H9 (cell line): ENCODE measurements around the gene C1orf21. TPM values are rescaled to one million over a fixed set of nuclear protein-coding genes. Genes with fewer than 3 reads are reported as not detected.

Source experiments
- DNase-seq: peaks from one replicate; pipeline ENCODE4 v3.0.0-alpha.2; 2017
- H2AFZ ChIP-seq: one replicate; pipeline ENCODE4 v1.6.1; 2013; ENCODE audit warnings: mild to moderate bottlenecking, low read length, control low read depth, moderate library complexity
- H2AK5ac ChIP-seq: 2 replicates; pipeline ENCODE4 v1.6.1; 2013; ENCODE audit warnings: low read length, control low read depth, mixed read lengths; ENCODE audit not compliant: insufficient read length
- H2BK120ac ChIP-seq: one replicate; pipeline ENCODE4 v1.6.1; 2013; ENCODE audit warnings: low read depth, mild to moderate bottlenecking, low read length, control low read depth, inconsistent platforms; ENCODE audit not compliant: poor library complexity, severe bottlenecking
- H2BK12ac ChIP-seq: 2 replicates; pipeline ENCODE4 v1.6.1; 2013; ENCODE audit warnings: low read length, control low read depth, mixed read lengths, low read depth; ENCODE audit not compliant: insufficient read length
- H2BK15ac ChIP-seq: 2 replicates; pipeline ENCODE4 v1.6.1; 2013; ENCODE audit warnings: low read depth, low read length, control low read depth
- H2BK20ac ChIP-seq: one replicate; pipeline ENCODE4 v1.6.1; 2013; ENCODE audit warnings: low read depth, mild to moderate bottlenecking, low read length, control low read depth, inconsistent platforms; ENCODE audit not compliant: poor library complexity, severe bottlenecking
- H2BK5ac ChIP-seq: 2 replicates; pipeline ENCODE4 v1.6.1; 2013; ENCODE audit warnings: low read length, control low read depth, mixed read lengths; ENCODE audit not compliant: insufficient read length
- H3K14ac ChIP-seq: 2 replicates; pipeline ENCODE4 v1.6.1; 2013; ENCODE audit warnings: low read length, control low read depth; ENCODE audit not compliant: insufficient read depth
- H3K18ac ChIP-seq: 2 replicates; pipeline ENCODE4 v1.6.1; 2013; ENCODE audit warnings: low read depth, mild to moderate bottlenecking, mixed read lengths, low read length, control low read depth; ENCODE audit not compliant: insufficient read length
- H3K23ac ChIP-seq: 2 replicates; pipeline ENCODE4 v1.6.1; 2013; ENCODE audit warnings: low read length, control low read depth, mixed read lengths, low read depth; ENCODE audit not compliant: insufficient read length
- H3K23me2 ChIP-seq: 2 replicates; pipeline ENCODE4 v1.6.1; 2013; ENCODE audit warnings: low read depth, mild to moderate bottlenecking, mixed read lengths, low read length, control low read depth; ENCODE audit not compliant: insufficient read length, poor library complexity, severe bottlenecking
- H3K27ac ChIP-seq: 2 replicates; pipeline ENCODE4 v1.5.1; 2013; ENCODE audit warnings: low read length, control low read depth, mixed read lengths, low read depth; ENCODE audit not compliant: insufficient read length
- H3K27me3 ChIP-seq: 2 replicates; pipeline ENCODE4 v1.6.1; 2013; ENCODE audit warnings: low read length, control low read depth, inconsistent platforms; ENCODE audit not compliant: insufficient read depth
- H3K4ac ChIP-seq: 2 replicates; pipeline ENCODE4 v1.6.1; 2013; ENCODE audit warnings: low read depth, mild to moderate bottlenecking, control low read depth, inconsistent platforms, low read length, moderate library complexity
- H3K4me1 ChIP-seq: 2 replicates; pipeline ENCODE4 v1.6.1; 2013; ENCODE audit warnings: low read length, control low read depth, inconsistent platforms; ENCODE audit not compliant: insufficient read depth
- H3K4me2 ChIP-seq: 2 replicates; pipeline ENCODE4 v1.6.1; 2013; ENCODE audit warnings: low read length, control low read depth, mixed read lengths; ENCODE audit not compliant: insufficient read length, insufficient read depth
- H3K56ac ChIP-seq: 2 replicates; pipeline ENCODE4 v1.6.1; 2013; ENCODE audit warnings: low read depth, mild to moderate bottlenecking, mixed read lengths, low read length, control low read depth; ENCODE audit not compliant: insufficient read length
- H3K79me1 ChIP-seq: 2 replicates; pipeline ENCODE4 v1.6.1; 2013; ENCODE audit warnings: low read depth, mild to moderate bottlenecking, moderate library complexity, low read length, control low read depth, inconsistent platforms; ENCODE audit not compliant: insufficient read depth, poor library complexity, severe bottlenecking
- H3K79me2 ChIP-seq: 2 replicates; pipeline ENCODE4 v1.6.1; 2013; ENCODE audit warnings: low read length, control low read depth, inconsistent platforms; ENCODE audit not compliant: insufficient read depth
- H3K9ac ChIP-seq: 2 replicates; pipeline ENCODE4 v1.6.1; 2013; ENCODE audit warnings: low read length, control low read depth, mixed read lengths; ENCODE audit not compliant: insufficient read length; ENCODE audit errors: extremely low read depth
- H3K9me3 ChIP-seq: one replicate; pipeline ENCODE4 v1.6.1; 2013; ENCODE audit warnings: low read depth, low read length, inconsistent platforms; ENCODE audit not compliant: control insufficient read depth
- H3T11ph ChIP-seq: one replicate; pipeline ENCODE4 v1.6.1; 2013; ENCODE audit warnings: mild to moderate bottlenecking, low read length, control low read depth, inconsistent platforms
- H4K20me1 ChIP-seq: one replicate; pipeline ENCODE4 v1.6.1; 2013; ENCODE audit not compliant: control insufficient read depth, insufficient read length, insufficient read depth
- H4K5ac ChIP-seq: 2 replicates; pipeline ENCODE4 v1.6.1; 2013; ENCODE audit warnings: low read depth, mild to moderate bottlenecking, mixed read lengths, low read length, control low read depth; ENCODE audit not compliant: insufficient read length
- H4K8ac ChIP-seq: replicated peaks from 2 replicates; pipeline ENCODE4 v1.6.1; 2013; ENCODE audit warnings: low read length, control low read depth, mixed read lengths, low read depth; ENCODE audit not compliant: insufficient read length
- H4K91ac ChIP-seq: 2 replicates; pipeline ENCODE4 v1.6.1; 2013; ENCODE audit warnings: low read depth, mild to moderate bottlenecking, moderate library complexity, mixed read lengths, low read length, control low read depth; ENCODE audit not compliant: insufficient read length
- H3K27ac Mint-ChIP-seq, 3 experiments: 2 replicates in 2 of 3; 3 replicates in 1 of 3; pipeline ENCODE4 v1.8.0; 2020 to 2021; ENCODE audit warnings: mixed read lengths in 3 of 3, mild to moderate bottlenecking in 1 of 3, moderate library complexity in 1 of 3
- H3K27me3 Mint-ChIP-seq: 2 replicates; pipeline ENCODE4 v1.8.0; 2021; ENCODE audit warnings: low read depth, mild to moderate bottlenecking, moderate library complexity, mixed read lengths
- H3K36me3 Mint-ChIP-seq, 3 experiments: 2 replicates in 2 of 3; 3 replicates in 1 of 3; pipeline ENCODE4 v1.8.0; 2020 to 2021; ENCODE audit warnings: low read depth in 3 of 3, mixed read lengths in 3 of 3; ENCODE audit not compliant: insufficient read depth in 1 of 3
- H3K4me1 Mint-ChIP-seq, 2 experiments: 2 replicates each; pipeline ENCODE4 v1.8.0; 2020; ENCODE audit warnings: mixed read lengths in 2 of 2
- H3K4me3 Mint-ChIP-seq, 2 experiments: 2 replicates in 1 of 2; 3 replicates in 1 of 2; pipeline ENCODE4 v1.8.0; 2020 to 2021; ENCODE audit warnings: mild to moderate bottlenecking in 2 of 2, mixed read lengths in 2 of 2, moderate library complexity in 1 of 2
- H3K9me3 Mint-ChIP-seq, 2 experiments: 2 replicates in 1 of 2; 3 replicates in 1 of 2; pipeline ENCODE4 v1.8.0; 2020; ENCODE audit warnings: mild to moderate bottlenecking in 2 of 2, mixed read lengths in 2 of 2, moderate library complexity in 1 of 2
- WGBS: extraction: QIAGEN DNeasy Blood & Tissue Kit; methylation state at CpG from one replicate; pipeline ENCODE4 v1.1.7; 2013; ENCODE audit warnings: missing lambda C conversion rate, low lambda C conversion rate, mixed read lengths; ENCODE audit not compliant: insufficient read length; ENCODE audit errors: extremely low coverage; 5-methylcytosine and 5-hydroxymethylcytosine counted together
- total RNA-seq: library from RNA; stranded (reverse); gene quantifications from 2 replicates; pipeline ENCODE4 v1.2.1, GENCODE V29; 2021
- TF ChIP-seq, protein P1 (sequence below): fragments of 200-600 bp; sonication (generic); conservative IDR thresholded peaks from 3 replicates; pipeline ENCODE4 v1.8.0; 2021; ENCODE audit warnings: antibody characterized with exemption, mild to moderate bottlenecking

Gene C1orf21
- total RNA-seq, 1 experiment from 2014 or later, result 36.0 TPM

- Histone ChIP-seq H3K27me3 (no peaks in the 10 kb centered on the region), H3K23ac (no peak overlapping the region), H2AK5ac (no peak overlapping the region), H3K9me3 (no peaks in the 10 kb centered on the region), H4K5ac (no peak overlapping the region), H3T11ph (no peak overlapping the region), H3K79me1 (peaks cover 2% of the 10 kb centered on the region), H2BK5ac (no peak overlapping the region), H2BK12ac (no peak overlapping the region), H2BK15ac (no peak overlapping the region), H3K4me2 (no peak overlapping the region), H3K14ac (no peak overlapping the region), H3K56ac (no peak overlapping the region), H2BK20ac (no peak overlapping the region), H2BK120ac (no peak overlapping the region), H3K23me2 (no peaks in the 10 kb centered on the region), H3K27ac (no peak overlapping the region), H4K91ac (no peak overlapping the region), H2AFZ (no peak overlapping the region), H3K18ac (no peak overlapping the region), H4K8ac (no peak overlapping the region), H3K79me2 (no peaks in the 10 kb centered on the region; the same call in 1 of the 2 replicates), H4K20me1 (no peaks in the 10 kb centered on the region), H3K4me1 (peaks cover 11% of the 10 kb centered on the region; the same call in 1 of the 2 replicates), H3K9ac (no peak overlapping the region), H3K4ac (no peak overlapping the region)
- TF ChIP-seq, protein P1, sequence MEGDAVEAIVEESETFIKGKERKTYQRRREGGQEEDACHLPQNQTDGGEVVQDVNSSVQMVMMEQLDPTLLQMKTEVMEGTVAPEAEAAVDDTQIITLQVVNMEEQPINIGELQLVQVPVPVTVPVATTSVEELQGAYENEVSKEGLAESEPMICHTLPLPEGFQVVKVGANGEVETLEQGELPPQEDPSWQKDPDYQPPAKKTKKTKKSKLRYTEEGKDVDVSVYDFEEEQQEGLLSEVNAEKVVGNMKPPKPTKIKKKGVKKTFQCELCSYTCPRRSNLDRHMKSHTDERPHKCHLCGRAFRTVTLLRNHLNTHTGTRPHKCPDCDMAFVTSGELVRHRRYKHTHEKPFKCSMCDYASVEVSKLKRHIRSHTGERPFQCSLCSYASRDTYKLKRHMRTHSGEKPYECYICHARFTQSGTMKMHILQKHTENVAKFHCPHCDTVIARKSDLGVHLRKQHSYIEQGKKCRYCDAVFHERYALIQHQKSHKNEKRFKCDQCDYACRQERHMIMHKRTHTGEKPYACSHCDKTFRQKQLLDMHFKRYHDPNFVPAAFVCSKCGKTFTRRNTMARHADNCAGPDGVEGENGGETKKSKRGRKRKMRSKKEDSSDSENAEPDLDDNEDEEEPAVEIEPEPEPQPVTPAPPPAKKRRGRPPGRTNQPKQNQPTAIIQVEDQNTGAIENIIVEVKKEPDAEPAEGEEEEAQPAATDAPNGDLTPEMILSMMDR, result no peak
- DNase-seq, result no peak
- Mint-ChIP-seq H3K4me1 (peaks cover 17 to 27% of the 10 kb centered on the region in 2 experiments), H3K36me3 (peaks cover 0 to 2% (median 0%) of the 10 kb centered on the region in 3 experiments; a peak in 1 of 7 replicates), H3K27ac (no peak overlapping the region; a peak in 1 of 7 replicates), H3K27me3 (no peaks in the 10 kb centered on the region; the same call in 1 of the 2 replicates), H3K9me3 (no peaks in the 10 kb centered on the region), H3K4me3 (no peak overlapping the region)
- WGBS, result no CpG with 5 or more reads among the region's 4 CpGs
Measured at GRCh38 chr1:184494929-184495328, 108.1 kb downstream of the C1orf21 start.
